Activated CD4-positive, alpha-beta T cell treated with anti-CD3 and anti-CD28 coated beads, Interleukin-2, amount 50 U/mL, for 48 hours (primary cell): Measurements from ENCODE around the gene LRTM2.

ENCODE experiments used
- DNase-seq, 2 experiments: peaks; one replicate each; pipeline ENCODE4 v3.0.0-alpha.2; 2020

LRTM2 gene

DNA sequence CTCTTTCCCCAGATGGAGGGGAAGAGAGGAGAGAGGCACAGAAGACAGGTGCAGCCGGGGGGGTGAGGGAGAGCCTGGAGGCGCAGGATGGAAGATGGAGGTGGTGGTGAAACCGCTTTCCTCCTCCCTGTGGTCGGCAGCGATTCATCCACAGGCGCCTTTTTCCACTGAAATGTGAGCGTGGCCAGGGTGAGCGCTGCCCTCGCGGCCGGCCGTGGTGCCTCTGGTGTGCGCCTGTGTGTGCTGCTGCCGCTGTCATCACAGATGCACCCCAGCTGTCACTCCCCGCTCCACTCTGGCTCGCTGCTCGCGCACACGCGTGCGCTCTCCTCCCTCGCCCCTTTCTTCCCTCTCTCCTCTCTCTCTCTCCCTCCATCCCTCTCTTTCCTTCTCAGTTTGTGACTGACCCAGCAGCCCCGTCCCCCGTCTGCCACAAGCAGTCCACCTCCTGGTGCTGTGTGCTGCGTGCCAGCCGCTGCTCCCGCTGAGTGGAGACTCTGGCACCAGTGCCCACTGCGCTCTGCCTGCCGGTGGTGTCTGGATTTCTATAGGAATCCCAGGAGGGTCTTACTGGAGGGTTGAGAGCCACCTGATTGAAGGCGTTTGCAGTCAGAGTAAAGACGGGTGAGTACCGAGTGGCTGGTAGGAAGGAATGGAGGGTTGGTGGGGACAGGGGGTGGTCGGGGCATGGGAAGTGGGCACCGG lies at the start of gene LRTM2:
Gene LRTM2 (plus strand): TSS at position 375 of the 705 bp plus-strand sequence. CDS start 7,584 bp downstream, outside the sequence.
- DNase-seq: no peak

DNA sequence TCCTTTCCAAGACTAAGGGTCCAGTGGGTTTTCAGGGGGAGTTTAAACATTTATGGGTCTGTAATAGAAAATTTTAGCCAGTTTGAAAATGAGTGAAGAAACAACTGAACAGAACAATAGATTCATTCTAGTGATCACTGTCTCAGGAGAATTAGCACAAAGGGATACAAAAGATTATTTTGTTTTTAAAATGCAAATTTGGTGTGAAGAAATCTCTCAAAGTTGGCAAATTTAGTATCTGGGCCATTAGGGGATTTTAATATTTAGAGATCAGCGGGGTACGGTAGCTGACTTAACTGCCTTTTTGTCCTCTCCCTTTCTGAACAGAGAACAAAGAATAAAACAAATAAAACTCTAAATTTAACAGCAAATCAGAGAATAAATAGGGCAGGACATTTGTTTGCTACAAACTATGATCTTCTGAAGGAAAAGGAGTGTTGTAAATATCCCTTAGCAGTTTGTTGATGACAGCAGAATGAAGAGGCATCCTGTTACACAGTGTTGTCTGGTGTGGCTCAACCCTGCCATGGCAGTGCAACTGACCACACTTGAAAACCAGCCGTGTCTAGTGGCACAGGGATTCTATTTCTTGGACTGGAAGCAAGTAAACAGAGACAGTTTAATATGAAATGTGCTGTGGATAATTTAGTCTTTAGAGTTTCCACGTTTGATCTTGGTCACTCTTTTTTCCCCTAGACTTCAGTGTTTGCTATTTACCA lies 46.3 kb upstream of the LRTM2 start:
- DNase-seq: no peak

DNA sequence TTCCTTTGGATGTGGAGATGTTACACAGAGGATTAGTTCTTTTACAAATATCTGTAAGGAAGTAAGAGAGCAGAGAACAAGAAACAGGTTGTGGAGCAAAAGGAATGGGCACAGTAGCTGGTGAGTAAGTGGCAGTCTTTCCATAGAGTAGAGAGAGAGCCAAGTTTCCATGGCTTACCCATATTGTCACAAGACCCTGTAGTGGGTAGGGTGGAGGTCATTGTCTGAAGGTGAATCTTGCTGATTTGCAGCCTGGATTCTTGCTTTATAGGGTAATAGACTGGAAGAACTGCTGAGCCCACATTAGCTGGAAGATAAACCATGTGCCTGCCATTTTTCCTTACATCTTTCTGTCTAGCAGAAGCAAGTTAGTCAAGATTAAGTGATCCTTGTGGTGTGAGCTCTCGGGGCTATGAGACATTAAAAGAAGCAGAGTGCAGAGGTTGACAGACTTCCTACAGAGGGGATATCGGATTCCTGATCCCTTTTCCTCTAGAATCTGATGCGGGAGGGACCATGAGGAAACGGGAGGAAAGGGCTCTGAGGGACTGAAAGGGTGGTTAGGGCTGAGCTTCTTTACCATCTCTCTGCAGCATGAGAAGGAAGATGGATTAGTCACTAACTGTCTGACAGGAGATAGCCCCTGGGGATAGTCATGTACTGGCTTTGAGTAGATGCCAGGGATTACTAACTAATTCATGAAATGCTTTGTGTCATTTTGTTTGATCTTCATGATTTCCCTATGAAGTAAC lies 44.0 kb upstream of the LRTM2 start:
- no peak for DNase-seq

DNA sequence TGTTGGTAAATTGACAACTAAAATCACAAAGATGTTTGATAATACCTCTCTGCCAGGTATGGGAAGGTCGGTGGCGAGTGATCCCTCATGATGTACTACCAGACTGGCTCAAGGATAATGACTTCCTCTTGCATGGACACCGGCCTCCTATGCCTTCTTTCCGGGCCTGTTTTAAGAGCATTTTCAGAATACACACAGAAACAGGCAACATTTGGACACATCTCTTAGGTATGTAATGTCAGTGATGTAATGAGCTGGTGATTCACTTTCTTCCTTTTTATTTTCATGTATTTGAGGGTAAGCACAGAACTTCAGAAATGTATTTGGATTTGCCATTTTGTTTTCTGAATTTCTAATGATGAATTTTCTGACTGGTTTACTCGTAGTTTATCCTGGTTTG lies 42.6 kb upstream of the LRTM2 start:
- DNase-seq: no peak

DNA sequence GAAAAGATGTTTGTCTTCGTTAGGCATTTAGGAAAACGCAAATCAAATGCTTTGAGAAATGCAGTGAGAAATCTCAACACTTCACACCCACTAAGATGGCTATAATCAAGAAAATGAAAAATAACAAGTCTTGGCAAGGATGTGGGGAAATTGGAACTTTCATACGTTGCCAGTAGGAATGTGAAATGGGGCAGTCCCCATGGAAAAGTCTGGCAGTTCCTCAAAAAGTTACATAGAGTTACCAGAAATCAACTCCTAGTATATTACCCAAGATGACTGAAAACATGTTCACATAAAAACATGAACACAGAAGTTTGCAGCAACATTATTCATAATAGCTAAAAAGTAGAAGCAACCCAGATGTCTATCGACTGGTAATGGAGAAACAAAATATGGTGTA lies 41.5 kb upstream of the LRTM2 start:
- DNase-seq: no peak

DNA sequence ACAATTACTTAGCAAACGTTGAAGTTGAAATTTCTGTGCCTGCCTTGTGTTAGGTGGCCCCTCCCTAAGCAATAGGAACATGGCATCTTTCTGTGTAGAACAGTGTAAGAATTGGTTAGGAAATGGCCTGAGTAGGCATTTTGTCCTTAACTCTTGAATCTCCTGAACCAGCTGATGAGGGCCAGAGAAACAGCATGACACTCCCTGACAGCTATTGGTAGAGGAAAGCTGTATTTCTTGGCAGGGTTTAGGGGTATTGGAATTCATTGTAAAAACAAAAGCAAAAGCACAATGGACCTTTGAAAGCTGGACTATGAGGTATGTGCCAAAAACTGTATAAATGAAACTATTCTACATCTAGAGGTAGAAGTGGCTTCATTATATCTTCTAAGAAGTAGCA lies 40.6 kb upstream of the LRTM2 start:
- DNase-seq: no peak

DNA sequence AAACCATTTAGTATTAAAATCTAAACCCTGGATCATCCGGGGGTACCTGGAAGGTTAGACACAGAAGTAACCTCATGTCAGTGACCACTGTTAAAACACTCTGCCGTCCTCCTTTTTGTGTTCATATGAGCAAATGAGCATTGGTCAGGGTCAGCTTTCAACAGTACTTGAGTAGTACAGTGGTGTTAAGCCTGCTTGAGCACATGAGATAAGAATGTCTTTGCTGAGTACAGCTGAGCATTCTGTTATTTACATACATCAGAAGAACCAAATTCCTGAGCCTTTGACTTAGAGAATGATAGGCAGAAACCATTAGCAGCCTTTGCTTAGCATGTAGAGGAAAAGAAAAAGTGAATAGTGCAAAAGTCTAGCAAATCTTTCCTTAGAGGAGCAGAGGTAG lies 38.6 kb upstream of the LRTM2 start:
- DNase-seq: no peak

DNA sequence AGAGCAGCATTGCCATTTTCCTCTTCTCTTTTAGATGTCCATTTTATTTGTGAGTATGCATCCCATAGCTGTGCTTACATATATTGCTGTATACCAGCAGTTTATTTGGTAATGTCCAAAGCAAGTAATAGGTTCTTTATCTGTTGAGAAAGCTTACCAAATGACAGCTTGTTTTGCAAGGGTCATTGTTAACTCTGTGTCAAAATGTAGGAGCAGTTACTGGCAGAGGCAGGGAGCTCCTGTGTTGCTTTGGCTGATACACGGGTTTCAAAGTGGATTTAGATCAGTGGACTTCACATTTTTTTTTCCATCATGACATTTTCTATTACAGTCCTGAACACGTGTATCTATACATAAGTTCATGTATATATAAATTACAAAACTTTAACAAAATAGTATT lies 38.1 kb upstream of the LRTM2 start:
- no peak for DNase-seq

DNA sequence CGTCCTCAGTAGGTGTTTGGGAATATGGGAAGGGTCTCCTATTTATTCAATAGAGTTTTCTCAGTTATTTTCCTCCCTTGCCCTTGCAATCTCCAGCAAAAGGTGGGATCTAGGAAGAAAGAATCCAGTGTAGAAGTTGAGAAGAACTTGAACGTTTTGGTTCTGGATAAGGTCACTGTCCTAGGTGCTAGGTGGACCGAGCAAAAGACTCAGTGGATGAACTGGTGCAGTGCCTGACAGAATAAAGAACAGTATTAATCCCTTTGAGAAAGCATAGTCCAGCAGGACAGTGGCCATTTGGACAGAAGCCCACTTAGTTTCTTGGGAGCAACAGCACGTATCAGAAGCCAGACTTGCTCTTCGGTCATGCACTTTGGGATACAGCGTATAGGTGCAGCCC lies 32.7 kb upstream of the LRTM2 start:
- DNase-seq: no peak

DNA sequence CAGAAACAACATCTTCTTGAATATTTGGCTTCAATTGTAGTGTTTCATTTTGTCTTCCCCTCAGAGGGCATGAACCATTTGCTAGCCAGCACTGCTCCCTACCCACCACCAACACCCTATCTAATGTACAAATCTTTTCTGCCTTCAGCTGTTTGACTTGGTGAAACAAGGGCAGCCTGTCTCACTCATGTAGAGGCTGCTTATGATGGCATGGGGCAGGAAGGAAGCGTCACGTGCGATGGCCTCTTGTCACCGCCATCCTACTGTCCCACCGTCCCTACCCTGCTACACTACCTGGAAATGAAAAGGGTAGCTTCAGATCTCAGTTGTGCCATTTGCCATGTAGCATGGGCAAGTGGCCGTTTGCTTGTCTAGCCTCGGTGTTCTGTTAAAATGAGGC lies 29.9 kb upstream of the LRTM2 start:
- DNase-seq: no peak

DNA sequence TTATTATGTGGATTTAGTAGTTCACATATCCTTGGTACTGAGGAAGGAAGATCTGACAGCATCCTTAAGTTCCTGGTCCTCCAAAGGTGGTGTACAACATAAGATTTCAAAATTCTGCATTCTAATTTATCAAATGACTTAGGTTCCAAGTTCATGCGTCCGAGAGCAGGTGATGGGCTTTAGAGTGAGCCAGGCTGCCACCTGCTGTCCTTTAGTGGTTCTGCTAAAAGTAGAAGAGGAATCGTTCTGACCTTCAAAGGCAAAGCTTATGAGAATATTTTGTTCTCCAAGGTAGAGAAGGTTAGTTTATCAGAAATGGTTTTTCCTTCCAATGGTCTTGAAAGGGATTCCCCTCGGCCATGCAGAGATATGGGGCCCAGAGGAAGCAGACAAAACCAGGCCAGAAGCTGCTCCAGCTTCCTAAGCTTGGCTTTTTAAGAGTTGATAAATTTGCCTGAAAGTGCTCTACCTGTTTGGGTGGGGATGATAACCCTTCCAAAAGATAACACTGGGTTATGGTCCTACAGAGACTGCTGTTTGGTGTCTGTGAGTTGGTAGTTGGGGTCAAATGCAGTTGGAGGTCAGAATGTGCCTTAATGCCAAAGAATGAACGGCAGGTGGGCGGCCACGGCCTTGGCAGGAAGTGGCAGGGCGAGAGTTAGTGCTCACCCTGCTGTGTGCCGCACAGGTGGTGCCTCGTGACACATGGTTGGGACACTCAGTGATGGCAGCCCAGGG lies 29.1 kb upstream of the LRTM2 start:
- DNase-seq: peak; percentile 67 to 71

DNA sequence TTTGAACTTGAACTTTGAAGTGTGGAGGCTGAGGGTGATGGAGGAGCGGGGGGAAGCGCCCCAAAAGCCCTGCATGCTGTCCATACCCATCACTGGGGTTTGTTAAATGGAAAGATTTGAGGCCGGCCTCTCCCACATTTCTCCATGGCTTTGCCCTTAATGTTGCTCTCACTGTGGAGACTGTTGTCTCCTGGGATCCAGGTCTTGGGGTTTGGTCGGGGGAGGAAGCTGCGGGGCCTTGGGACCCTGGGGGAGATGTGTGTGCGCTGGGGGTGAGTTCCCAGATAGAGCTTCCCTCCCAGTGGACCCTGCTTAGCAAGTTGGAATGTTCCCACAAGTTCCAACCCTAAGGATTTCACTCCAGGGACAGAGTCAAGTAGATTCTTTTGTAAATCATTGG lies 28.0 kb upstream of the LRTM2 start:
- no peak for DNase-seq

DNA sequence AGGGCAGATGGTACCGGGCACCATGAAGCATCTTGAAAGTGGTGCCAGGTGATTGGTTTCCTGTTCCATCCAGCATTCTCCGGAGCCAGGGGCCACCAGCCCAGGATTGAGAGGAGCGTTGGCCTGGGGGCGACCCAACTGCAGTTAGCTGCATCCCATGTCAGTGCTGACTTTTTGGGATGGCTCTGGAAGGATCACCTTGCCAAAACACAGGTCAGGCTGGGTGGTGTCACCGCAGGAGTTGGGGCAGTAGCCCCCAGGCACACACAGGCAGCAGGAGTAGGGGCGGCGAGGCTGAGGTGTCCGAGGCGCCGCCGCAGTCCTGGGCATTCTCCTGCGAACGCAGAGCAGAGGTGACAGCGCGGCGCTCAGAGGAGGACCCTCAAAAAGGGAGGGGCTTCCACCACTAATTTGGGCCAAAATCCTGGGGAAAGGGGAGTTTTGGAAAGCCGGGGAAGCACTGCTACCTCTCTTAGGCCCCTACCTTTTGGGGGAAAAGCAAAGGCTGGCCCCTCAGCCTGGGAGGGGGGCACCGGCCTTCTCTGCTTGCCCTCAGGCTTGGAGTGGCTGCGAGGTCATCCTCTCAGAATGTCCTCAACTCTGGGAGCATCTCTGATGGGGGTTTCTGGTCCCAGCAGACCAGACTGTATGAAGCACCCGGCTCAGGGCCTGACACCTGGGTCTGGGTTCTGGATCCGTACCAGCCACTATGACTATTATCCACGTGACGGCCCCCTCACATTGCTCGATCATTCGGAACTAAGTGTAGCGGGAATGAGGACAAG lies 26.7 kb upstream of the LRTM2 start:
- no peak for DNase-seq

DNA sequence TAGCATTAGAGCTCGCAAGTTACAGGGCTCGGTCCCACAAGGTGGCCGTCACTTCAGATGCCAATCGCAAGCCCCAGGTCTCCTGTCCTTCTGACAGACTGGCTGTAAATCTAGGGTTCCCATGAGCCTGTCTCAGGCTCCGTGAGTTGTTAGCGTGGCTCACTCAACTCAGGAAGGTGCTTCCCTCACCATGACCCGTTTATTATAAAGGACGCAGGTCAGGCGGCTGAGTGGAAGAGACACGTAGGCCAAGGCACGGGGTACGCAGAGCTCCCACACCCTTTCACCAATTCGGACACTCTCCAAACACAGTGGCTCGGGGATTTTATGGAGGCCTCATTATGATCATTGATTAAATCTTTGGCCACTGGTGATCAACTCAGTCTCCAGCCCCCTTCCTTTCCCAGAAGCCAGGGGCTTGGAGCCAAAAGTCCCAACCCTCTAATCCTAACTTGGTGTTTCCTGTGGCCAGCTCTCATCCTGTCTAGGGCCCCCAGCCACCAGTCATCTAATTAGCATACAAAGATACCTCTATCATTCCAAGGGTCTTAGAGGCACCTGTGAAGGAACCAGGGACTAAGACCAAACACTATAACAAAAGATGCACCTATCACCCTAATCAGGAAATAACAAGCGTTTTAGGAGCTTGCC lies 25.8 kb upstream of the LRTM2 start:
- DNase-seq: no peak

DNA sequence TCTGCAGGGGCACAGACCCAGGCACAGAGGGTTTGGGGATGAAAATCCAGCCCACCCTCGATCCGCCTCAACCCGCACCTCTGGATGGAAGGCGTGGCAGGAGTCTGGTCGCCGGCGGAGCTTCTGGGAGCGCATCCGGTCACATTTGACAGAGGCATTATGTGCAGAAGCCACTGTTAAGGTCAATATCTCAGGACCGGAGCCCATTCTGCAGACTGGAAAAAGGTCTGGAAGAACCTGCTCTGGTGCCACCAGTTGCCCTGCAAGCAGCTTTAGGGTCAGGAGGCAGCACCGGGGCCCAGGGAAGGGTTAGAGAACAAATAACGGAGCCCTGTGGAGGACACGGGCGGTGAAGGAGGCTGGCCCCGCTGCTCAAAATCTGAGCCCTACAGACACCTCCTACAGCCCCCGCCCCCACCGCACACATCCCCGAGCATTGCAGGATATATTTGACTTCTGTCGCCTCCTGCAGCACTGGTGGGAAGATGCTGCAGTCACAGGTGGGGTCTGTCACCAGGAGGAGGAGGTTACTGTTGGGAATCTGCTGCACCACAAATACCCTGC lies 25.1 kb upstream of the LRTM2 start:
- DNase-seq: no peak

DNA sequence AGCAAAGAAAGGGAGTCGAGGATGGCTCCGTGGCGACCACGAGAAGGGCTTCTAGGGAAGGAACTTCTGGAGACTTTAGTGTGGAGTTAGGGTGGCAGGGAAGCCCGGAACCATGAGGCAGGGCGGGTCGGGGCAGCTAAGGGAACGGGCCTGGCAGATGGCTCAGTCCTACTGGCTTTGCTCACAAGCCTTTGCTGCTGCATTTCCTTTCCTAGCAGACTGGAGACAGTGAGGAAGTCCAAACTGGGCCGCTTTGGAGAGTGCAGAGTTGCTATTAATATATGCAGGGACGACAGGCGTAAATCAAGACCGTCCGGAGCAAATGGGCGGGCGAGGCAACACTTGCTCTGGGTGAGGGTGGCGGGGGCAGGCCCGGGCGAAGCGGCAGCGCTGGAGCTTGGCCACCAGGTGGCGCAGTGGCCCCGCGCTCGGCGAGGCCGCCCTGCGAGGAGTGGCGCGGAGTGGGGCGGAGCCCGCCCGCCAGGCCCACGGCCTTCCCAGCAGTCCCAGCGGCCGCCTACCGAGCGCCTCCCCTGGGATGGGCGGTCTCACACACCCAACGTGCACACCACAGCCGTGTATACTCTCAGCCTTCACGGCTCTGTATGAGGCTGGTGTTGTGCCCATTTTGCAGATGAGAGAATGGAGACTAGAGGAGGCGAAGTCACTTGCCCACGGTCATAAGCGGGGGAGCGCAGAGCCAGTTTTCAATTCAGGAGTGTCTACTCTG lies 24.4 kb upstream of the LRTM2 start:
- DNase-seq: peak; percentile 93 to 95

DNA sequence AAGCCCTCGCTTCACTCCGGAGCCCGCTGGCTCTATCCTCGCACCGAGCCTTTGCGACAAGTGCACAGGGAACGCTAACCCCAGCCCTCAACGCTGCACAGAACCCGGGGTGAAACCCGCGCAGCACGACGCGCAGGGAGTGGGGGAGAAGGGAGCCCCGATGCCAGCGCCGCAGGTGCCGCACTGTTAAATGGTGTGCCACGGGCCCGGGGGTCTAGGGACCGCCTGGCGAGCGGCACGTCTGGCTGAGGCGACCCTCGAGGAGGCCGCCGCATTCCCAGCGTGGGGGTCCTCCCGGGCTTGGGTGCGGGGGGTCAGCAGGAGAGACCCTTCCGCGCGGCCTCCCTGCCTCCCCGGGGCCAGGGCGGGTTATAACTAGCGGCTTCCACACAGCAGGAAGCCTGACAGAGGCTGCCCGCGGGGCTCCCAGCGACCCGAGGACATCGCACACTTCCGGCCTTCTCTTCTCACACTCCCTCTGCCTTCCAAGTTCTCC lies 23.8 kb upstream of the LRTM2 start:
- peak; percentile 54 to 63 for DNase-seq

DNA sequence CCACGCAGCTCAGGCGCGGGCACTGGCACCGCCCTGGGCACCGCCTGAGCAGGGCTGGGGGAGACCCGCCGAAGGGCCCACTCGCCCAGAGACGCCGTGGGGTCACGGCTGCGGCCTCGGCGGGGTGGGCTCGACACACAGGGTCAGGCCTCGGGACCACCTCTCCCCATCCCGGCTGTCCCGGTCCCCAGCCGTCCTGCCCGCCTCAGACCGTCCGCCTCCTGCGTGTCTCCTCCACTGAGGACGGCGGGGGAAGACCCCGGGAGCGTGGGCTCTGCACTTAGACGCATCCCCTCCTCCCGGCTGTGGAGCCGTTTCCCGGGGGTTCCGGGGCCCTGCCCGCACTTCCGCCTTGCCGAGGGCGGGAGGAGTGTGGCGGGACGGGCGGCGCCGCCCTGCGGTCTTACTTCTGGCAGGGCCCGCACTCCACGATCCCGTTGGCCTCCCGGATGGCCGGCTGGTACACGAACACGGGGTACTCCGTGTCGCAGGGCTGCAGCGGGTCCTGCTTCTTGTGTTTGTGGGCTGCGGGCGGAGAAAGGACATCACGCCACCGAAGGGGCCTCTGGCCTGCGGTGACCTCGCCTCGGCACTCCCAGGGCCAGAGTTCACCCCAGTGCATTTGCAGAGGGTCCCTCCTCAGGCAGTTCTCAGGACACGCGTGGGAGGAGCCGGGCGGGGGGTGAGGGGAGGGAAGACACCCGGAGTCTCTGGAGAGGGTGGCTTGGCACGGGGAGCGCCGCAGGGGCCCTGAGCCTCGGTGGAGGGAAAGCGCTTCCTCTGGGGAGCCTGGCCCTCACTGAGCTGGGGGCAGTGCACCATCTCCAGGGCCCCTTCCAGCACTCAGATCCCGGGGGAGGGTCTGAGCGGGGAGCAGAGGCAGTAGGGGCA lies 23.1 kb upstream of the LRTM2 start:
- peak; percentile 61 to 70 for DNase-seq

DNA sequence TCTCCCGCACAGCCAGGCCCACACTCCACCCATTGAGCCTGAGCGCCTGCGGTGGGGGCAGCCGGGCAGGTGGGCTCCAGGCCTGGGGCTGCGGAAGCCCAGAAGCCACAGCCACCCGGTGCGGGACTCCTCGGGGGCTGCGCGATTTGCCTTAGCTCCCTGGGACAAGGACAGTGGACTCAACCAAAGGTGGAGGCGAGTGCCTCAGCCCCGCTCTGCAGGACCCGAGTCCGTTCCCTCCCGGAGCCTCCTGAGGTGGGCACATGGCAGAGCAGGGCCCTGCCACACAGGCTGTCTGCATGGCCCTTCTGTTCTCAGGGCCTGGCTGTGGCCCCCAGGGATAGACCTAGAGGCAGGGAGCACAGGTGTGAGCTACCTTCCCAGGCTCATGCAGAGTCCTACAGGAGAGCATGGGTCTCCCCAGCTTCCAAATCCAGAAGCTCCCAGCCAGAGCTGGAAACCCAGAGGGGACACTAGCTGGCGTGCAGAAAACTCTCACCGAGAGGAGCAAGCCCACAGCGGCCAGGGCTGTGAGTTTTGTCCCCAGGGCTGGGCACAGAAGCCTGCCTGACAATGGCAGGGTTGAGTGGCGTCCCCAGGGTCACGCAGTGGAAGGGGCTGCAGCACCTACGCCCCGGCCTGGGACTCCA lies 22.2 kb upstream of the LRTM2 start:
- no peak for DNase-seq
